Brain microvascular endothelial cell (primary cell): Measurements from ENCODE around the gene HELT.

Experiments used
- DNase-seq: peaks from one replicate; pipeline ENCODE4 v3.0.0-alpha.2; 2020
- H3K27ac ChIP-seq: fragments of 250-450 bp; sonication (Bioruptor Pico); 2 replicates; pipeline ENCODE4 v1.5.1; 2020; ENCODE audit warnings: mild to moderate bottlenecking, moderate library complexity
- H3K27me3 ChIP-seq: fragments of 250-450 bp; sonication (Bioruptor Pico); replicated peaks from 2 replicates; pipeline ENCODE4 v1.5.1; 2020; ENCODE audit warnings: mild to moderate bottlenecking
- H3K36me3 ChIP-seq: fragments of 250-450 bp; sonication (Bioruptor Pico); replicated peaks from 2 replicates; pipeline ENCODE4 v1.5.1; 2020; ENCODE audit warnings: mild to moderate bottlenecking
- H3K4me3 ChIP-seq: 2 replicates; pipeline ENCODE4 v1.5.1; 2011; ENCODE audit warnings: low read depth, mild to moderate bottlenecking, control low read depth, low read length, moderate library complexity
- in situ Hi-C: cut with HindIII; loops from 2 replicates; pipeline ENCODE4 v1.10.0; 2017; ENCODE audit warnings: low sequenced_read_pairs, low pct_ligation_motif_present
- TF ChIP-seq, protein P1 (sequence below): IDR thresholded peaks from 2 replicates; pipeline ENCODE4 v1.5.1; 2011; ENCODE audit warnings: low read depth, mild to moderate bottlenecking, moderate library complexity, low read length, control low read depth, inconsistent platforms; ENCODE audit errors: missing control alignments

HELT gene

GRCh38 chr4:185016946-185017758 lies 1.1 kb upstream of the HELT start:
- Histone ChIP-seq H3K27me3 (peaks cover 93% of the 10 kb centered on the region), H3K4me3 (no peak overlapping the region), H3K36me3 (no peaks in the 10 kb centered on the region), H3K27ac (no peak overlapping the region)
- no peak for DNase-seq
- in situ Hi-C loops = no loop called here
- TF ChIP-seq, protein P1, sequence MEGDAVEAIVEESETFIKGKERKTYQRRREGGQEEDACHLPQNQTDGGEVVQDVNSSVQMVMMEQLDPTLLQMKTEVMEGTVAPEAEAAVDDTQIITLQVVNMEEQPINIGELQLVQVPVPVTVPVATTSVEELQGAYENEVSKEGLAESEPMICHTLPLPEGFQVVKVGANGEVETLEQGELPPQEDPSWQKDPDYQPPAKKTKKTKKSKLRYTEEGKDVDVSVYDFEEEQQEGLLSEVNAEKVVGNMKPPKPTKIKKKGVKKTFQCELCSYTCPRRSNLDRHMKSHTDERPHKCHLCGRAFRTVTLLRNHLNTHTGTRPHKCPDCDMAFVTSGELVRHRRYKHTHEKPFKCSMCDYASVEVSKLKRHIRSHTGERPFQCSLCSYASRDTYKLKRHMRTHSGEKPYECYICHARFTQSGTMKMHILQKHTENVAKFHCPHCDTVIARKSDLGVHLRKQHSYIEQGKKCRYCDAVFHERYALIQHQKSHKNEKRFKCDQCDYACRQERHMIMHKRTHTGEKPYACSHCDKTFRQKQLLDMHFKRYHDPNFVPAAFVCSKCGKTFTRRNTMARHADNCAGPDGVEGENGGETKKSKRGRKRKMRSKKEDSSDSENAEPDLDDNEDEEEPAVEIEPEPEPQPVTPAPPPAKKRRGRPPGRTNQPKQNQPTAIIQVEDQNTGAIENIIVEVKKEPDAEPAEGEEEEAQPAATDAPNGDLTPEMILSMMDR = no peak

- no peak overlapping the region for H3K4me3 ChIP-seq
- H3K27me3 ChIP-seq = peaks cover 84% of the 10 kb centered on the region
- H3K36me3 ChIP-seq = no peaks in the 10 kb centered on the region
- H3K27ac ChIP-seq = no peak overlapping the region
- DNase-seq = no peak
- in situ Hi-C loops = no loop called here
- TF ChIP-seq, protein P1 = no peak
These were observed 655 bp downstream of the HELT start for GRCh38 chr4:185018834-185019455.

DNA sequence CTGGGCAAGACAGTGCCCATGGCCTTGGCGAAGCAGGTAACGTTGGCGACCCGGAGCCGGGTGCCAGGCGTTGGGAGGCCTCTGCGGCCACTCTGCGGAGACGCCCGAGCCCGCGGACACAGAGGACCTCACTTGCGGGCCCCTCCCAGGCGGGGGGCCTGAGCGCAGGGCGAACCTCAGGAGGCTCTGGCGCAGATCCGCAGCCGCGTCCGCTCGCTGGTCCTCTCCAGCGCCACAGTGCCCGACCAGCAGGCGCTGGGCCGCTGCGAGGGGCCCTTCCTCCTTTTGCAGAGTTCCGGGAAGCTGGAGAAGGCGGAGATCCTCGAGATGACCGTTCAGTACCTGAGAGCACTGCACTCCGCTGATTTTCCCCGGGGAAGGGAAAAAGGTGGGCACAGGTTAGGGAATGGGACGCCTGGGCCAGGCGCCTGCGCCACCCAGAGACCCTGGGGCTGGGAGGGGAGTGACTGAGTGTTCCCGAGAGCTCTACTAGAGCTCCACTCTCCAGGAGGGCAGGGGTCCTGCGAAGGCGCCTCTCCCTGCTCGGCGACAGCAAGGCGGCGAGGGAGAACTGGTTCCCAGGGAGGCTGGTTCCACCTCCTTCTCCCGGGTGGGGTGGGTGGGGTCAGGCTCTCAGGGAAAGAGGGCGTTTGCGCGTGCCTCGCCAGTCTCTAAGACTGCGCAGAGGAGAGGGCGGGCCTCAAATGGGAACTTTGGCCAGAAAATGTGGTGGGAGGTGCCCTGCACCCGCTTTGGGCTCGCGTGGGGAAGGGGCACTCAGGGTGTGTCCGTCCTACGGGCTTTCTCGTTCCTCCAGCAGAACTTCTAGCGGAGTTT lies 1.4 kb downstream of the HELT start:
- Histone ChIP-seq H3K4me3 (no peak overlapping the region), H3K27ac (no peak overlapping the region), H3K36me3 (no peaks in the 10 kb centered on the region), H3K27me3 (peaks cover 80% of the 10 kb centered on the region)
- TF ChIP-seq, protein P1 = no peak
- in situ Hi-C loops = no loop called here
- no peak for DNase-seq

- no peak overlapping the region for H3K27ac ChIP-seq
- in situ Hi-C loops = no loop called here
- TF ChIP-seq, protein P1 = no peak
- no peaks in the 10 kb centered on the region for H3K36me3 ChIP-seq
- DNase-seq = no peak
- no peak overlapping the region for H3K4me3 ChIP-seq
- H3K27me3 ChIP-seq = peaks cover 80% of the 10 kb centered on the region
These were observed 2.1 kb downstream of the HELT start for GRCh38 chr4:185020293-185020808.

DNA sequence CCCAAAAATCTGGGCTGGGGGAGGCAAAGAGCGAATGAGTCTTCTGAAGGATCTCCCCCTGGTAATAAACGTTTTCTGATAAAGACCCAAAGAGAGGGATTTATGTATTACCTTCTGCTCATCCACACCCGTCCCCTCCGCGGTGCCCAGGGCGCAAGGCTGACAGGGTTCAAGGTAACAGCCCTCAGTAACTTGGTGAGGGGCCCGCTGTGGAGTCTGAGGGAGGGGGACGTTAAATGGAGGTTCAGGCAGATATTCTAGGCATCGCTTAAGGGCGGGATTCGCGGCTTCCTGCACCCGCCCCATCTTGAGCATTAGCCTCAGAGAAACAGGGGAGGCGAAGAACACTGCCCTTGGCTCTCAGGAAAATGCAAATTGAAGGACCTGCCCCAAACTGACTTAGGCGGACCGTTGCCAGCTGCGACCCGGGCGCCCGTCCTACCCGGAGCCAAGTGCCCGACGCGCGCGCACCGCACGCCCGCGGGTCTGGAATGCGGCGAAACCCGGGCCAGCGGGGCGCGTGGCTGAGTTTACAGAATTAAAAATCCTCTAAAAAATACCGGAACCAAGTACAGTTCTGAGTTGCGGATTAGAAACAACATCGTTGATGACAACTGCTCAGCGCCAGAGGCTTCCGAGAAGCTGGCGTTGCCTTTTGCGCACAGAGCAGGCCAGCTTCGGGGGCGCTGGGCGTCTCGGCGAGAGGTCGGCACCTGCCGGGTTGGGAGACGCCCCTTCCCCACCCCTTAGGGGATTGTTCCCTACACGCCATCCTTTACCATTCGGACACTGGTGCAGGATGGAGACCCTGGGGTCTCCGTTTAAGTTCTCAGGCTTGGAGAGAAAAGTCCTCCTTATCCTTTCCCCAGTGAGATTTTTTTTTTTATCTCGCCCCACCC lies 2.8 kb downstream of the HELT start:
- Histone ChIP-seq H3K4me3 (no peak overlapping the region), H3K27ac (no peak overlapping the region), H3K27me3 (peaks cover 75% of the 10 kb centered on the region), H3K36me3 (no peaks in the 10 kb centered on the region)
- in situ Hi-C loops = no loop called here
- TF ChIP-seq, protein P1 = no peak
- no peak for DNase-seq
